Measurements from ENCODE around the gene LGALSL.

Gene LGALSL

GRCh38 chr2:64488050-64488974 is 34.4 kb downstream of the LGALSL start:
- no peak for TF ChIP-seq GATA3 (IDR thresholded peaks at IDR 0.05; ENCODE audit: low read depth, low read length)
- TF ChIP-seq GATA2 (IDR thresholded peaks at IDR 0.05; ENCODE audit: low read depth, low read length), result no peak

GRCh38 chr2:64489081-64489751 is 35.3 kb downstream of the LGALSL start:
- TF ChIP-seq GATA3 (IDR thresholded peaks at IDR 0.05; ENCODE audit: low read depth, low read length) (peak; percentile 91), GATA2 (IDR thresholded peaks at IDR 0.05; ENCODE audit: low read depth, low read length) (peak; percentile 96)

DNA sequence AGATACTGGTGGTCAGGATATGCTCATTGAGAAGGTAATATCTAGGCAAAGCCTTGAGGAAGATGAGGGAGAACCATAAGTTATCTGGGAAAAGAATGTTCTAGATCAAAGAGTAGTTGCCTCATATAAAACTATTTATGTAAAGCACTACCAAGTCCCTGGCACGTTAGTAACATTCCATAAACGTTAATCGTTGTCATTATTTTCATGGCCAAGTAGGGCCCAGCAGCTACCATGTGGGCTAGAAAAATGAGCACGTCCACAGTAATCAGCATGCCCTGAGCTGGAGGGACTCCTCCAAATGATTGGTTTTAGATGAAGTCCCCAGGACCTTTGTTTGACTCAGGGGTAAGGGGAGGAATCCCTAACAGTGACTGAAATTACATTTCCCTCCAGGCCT is 37.5 kb downstream of the LGALSL start:
- no peak for TF ChIP-seq GATA2 (IDR thresholded peaks at IDR 0.05; ENCODE audit: low read depth, low read length)
- no peak for TF ChIP-seq GATA3 (IDR thresholded peaks at IDR 0.05; ENCODE audit: low read depth, low read length)

GRCh38 chr2:64492272-64492671 is 38.3 kb downstream of the LGALSL start:
- TF ChIP-seq GATA3 (IDR thresholded peaks at IDR 0.05; ENCODE audit: low read depth, low read length), result no peak
- no peak for TF ChIP-seq GATA2 (IDR thresholded peaks at IDR 0.05; ENCODE audit: low read depth, low read length)

- no peak for TF ChIP-seq GATA3 (IDR thresholded peaks at IDR 0.05; ENCODE audit: low read depth, low read length)
- TF ChIP-seq GATA2 (IDR thresholded peaks at IDR 0.05; ENCODE audit: low read depth, low read length), result no peak
These were observed 38.9 kb downstream of the LGALSL start for GRCh38 chr2:64492821-64493220.

DNA sequence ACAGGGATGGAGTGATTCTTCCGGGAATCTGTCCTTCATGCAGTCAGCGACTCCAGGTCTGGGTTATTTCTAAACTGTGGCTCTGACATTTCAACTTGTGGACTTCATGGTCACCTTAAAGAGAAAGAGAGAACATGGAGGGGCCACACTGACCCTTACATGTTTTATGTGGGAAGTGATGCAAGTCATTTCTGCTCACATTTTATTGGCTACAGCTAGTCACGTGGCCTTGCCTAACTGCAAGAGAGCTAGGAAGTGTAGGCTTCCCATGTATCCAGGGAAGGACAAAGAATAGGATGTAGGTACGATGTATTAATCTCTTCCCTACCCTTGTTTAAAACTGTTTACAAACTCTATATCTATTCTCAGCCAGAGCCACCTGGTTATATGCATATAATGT is 39.8 kb downstream of the LGALSL start:
- no peak for TF ChIP-seq GATA2 (IDR thresholded peaks at IDR 0.05; ENCODE audit: low read depth, low read length)
- TF ChIP-seq GATA3 (IDR thresholded peaks at IDR 0.05; ENCODE audit: low read depth, low read length), result no peak

GRCh38 chr2:64498438-64498837 is 44.5 kb downstream of the LGALSL start:
- TF ChIP-seq GATA3 (IDR thresholded peaks at IDR 0.05; ENCODE audit: low read depth, low read length) (no peak), GATA2 (IDR thresholded peaks at IDR 0.05; ENCODE audit: low read depth, low read length) (no peak)

DNA sequence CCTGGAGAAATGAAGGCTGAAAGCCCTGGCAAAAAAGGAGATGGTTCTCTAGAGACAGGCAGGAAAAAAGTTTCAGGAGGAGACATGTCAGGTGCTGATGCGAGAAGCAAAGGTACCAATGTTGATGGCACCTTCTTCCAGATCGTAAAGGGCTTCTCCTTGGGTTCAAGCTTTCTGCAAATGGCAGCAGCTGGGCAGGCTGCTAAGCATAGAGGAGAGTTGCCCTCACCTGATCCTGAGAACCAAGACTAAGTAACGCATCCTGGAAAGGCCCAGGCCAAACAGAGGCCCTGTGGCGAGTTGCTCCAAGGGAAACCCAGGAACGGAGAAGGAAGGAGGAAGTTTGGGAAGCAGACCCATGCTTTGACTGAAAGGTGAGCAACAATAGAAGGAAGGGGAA is 46.6 kb downstream of the LGALSL start:
- TF ChIP-seq GATA2 (IDR thresholded peaks at IDR 0.05; ENCODE audit: low read depth, low read length) (no peak), GATA3 (IDR thresholded peaks at IDR 0.05; ENCODE audit: low read depth, low read length) (no peak)

- TF ChIP-seq GATA3 (IDR thresholded peaks at IDR 0.05; ENCODE audit: low read depth, low read length) (no peak), GATA2 (IDR thresholded peaks at IDR 0.05; ENCODE audit: low read depth, low read length) (no peak)
These were observed 48.0 kb downstream of the LGALSL start for GRCh38 chr2:64501946-64502345.

DNA sequence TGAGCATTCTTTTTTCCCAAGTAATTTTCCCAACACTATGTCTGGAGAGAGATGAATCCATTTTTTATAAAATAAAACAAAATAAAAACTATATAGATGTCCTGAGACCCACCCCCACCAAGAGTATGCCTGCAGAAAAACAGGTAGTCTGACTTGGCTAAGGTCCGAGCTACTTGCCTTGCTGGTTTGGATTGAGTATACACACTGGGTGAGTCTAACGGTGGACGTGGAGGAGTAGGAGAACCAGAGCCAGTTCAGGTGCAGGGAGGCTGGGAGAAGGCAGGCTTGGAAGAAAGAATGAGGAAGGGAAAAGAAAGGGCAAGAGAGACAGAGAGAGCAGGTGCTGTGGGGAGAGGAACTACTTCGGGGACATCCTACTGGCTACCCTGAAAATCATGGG is 48.9 kb downstream of the LGALSL start:
- TF ChIP-seq GATA2 (IDR thresholded peaks at IDR 0.05; ENCODE audit: low read depth, low read length), result no peak
- TF ChIP-seq GATA3 (IDR thresholded peaks at IDR 0.05; ENCODE audit: low read depth, low read length), result no peak

GRCh38 chr2:64504774-64505720 is 51.1 kb downstream of the LGALSL start:
- TF ChIP-seq GATA2 (IDR thresholded peaks at IDR 0.05; ENCODE audit: low read depth, low read length) (no peak), GATA3 (IDR thresholded peaks at IDR 0.05; ENCODE audit: low read depth, low read length) (no peak)

DNA sequence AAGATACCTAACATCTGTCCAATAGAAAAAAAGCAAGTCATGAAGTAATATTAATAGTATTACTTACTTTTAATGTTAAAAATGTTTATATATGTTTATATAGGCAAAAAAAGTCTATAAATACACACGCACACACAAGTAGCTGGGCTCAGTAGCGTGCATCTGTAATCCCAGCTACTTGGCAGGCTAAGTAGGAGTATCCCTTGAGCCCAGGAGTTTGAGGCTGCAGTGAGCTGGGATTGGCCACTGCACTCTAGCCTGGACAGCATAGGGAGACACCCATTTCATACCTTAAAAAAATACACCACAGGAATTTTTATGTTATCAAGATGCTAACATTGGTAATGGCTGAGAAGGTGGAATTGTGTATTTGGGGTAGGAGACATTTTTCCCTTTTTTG is 52.7 kb downstream of the LGALSL start:
- TF ChIP-seq GATA2 (IDR thresholded peaks at IDR 0.05; ENCODE audit: low read depth, low read length) (no peak), GATA3 (IDR thresholded peaks at IDR 0.05; ENCODE audit: low read depth, low read length) (no peak)

All from SH-SY5Y (cell line).